Naive B cell (primary cell): ENCODE measurements around the gene INPP4A. TPM values are rescaled to one million over a fixed set of nuclear protein-coding genes. Genes with fewer than 3 reads are reported as not detected.

Source experiments
- ATAC-seq, 2 donors: fragments of 150-1000 bp; cut with Tn5 transposase; 2 replicates each; pipeline ENCODE4 v1.10.0; 2021; ENCODE audit warnings: low read depth in 2 of 2, mild to moderate bottlenecking in 2 of 2, moderate library complexity in 2 of 2
- DNase-seq: peaks from one replicate; pipeline ENCODE4 v3.0.0; 2022
- H3K27ac Mint-ChIP-seq, 6 donors: one replicate each; pipeline ENCODE4 v1.8.0; 2020 to 2022; ENCODE audit warnings: mild to moderate bottlenecking in 6 of 6, mixed read lengths in 6 of 6, moderate library complexity in 5 of 6, inconsistent platforms in 2 of 6
- H3K27me3 Mint-ChIP-seq, 3 donors: one replicate each; pipeline ENCODE4 v1.8.0; 2021 to 2022; ENCODE audit warnings: mixed read lengths in 3 of 3, mild to moderate bottlenecking in 1 of 3
- H3K36me3 Mint-ChIP-seq, 2 donors: one replicate each; pipeline ENCODE4 v1.8.0; 2020 to 2022; ENCODE audit warnings: mixed read lengths in 2 of 2, inconsistent platforms in 1 of 2, mild to moderate bottlenecking in 1 of 2
- H3K4me1 Mint-ChIP-seq, 3 donors: one replicate each; pipeline ENCODE4 v1.8.0; 2020 to 2022; ENCODE audit warnings: mixed read lengths in 3 of 3, inconsistent platforms in 1 of 3, mild to moderate bottlenecking in 1 of 3, moderate library complexity in 1 of 3
- H3K4me3 Mint-ChIP-seq, 8 donors: one replicate each; pipeline ENCODE4 v1.8.0; 2020 to 2022; ENCODE audit warnings: mild to moderate bottlenecking in 8 of 8, mixed read lengths in 8 of 8, moderate library complexity in 8 of 8, inconsistent platforms in 2 of 8
- H3K9me3 Mint-ChIP-seq, 7 donors: one replicate each; pipeline ENCODE4 v1.8.0; 2020 to 2022; ENCODE audit warnings: mixed read lengths in 7 of 7, mild to moderate bottlenecking in 5 of 7, inconsistent platforms in 2 of 7, moderate library complexity in 1 of 7
- polyA plus RNA-seq, 6 donors: library from polyadenylated mRNA; unstranded; fragments of 300-500 nt; fragmentation: Illumina TruSeq; gene quantifications; one replicate each; pipeline ENCODE4 v1.2.3, GENCODE V29; 2021; ENCODE audit warnings: low read depth in 6 of 6

Gene INPP4A
- polyA plus RNA-seq, 6 donors from 2014 or later: 1.8 to 4.3 (median 2.9) TPM

GRCh38 chr2:98467652-98468051 is 23.0 kb downstream of the INPP4A start:
- ATAC-seq: no peak
- no peaks in the 10 kb centered on the region for H3K36me3 Mint-ChIP-seq

GRCh38 chr2:98468621-98469236 is 24.1 kb downstream of the INPP4A start:
- Mint-ChIP-seq H3K9me3 (peaks cover 0 to 8% (median 5%) of the 10 kb centered on the region in 7 donors), H3K4me1 (peaks cover 44 to 50% (median 49%) of the 10 kb centered on the region in 3 donors), H3K27me3 (no peaks in the 10 kb centered on the region), H3K27ac (no peak overlapping the region), H3K36me3 (no peaks in the 10 kb centered on the region), H3K4me3 (peak overlapping the region in 1 of 8 donors; percentile 1)
- DNase-seq (no peak), ATAC-seq (no peak)

More at GRCh38 chr2:98467652-98468051, 23.0 kb downstream of the INPP4A start:
- DNase-seq: no peak
- Mint-ChIP-seq H3K4me1 (peaks cover 45 to 53% (median 47%) of the 10 kb centered on the region in 3 donors), H3K27ac (no peak overlapping the region), H3K27me3 (no peaks in the 10 kb centered on the region), H3K9me3 (peaks cover 0 to 8% (median 5%) of the 10 kb centered on the region in 7 donors), H3K4me3 (no peak overlapping the region)

GRCh38 chr2:98469862-98470544 is 25.3 kb downstream of the INPP4A start:
- H3K4me3 Mint-ChIP-seq: no peak overlapping the region
- no peaks in the 10 kb centered on the region for H3K27me3 Mint-ChIP-seq
- ATAC-seq: no peak
- H3K36me3 Mint-ChIP-seq: no peaks in the 10 kb centered on the region
- peaks cover 39 to 46% (median 44%) of the 10 kb centered on the region in 3 donors for H3K4me1 Mint-ChIP-seq
- H3K9me3 Mint-ChIP-seq: peaks cover 0 to 5% (median 3%) of the 10 kb centered on the region in 7 donors
- no peak for DNase-seq
- H3K27ac Mint-ChIP-seq: no peak overlapping the region

GRCh38 chr2:98470851-98471255 is 26.2 kb downstream of the INPP4A start:
- Mint-ChIP-seq H3K4me3 (no peak overlapping the region), H3K9me3 (peaks cover 0 to under 1% (median 0%) of the 10 kb centered on the region in 7 donors), H3K27me3 (no peaks in the 10 kb centered on the region), H3K36me3 (no peaks in the 10 kb centered on the region), H3K27ac (no peak overlapping the region), H3K4me1 (peaks cover 31 to 39% (median 37%) of the 10 kb centered on the region in 3 donors)
- DNase-seq: no peak
- no peak for ATAC-seq

- no peak for ATAC-seq
Observed at GRCh38 chr2:98471402-98472131, 26.9 kb downstream of the INPP4A start.

GRCh38 chr2:98472132-98472650 is 27.5 kb downstream of the INPP4A start:
- peak overlapping the region in 1 of 6 donors; percentile 54 for H3K27ac Mint-ChIP-seq
- H3K4me3 Mint-ChIP-seq: no peak overlapping the region
- peaks cover 20 to 34% (median 34%) of the 10 kb centered on the region in 3 donors for H3K4me1 Mint-ChIP-seq
- H3K36me3 Mint-ChIP-seq: no peaks in the 10 kb centered on the region
- no peak for ATAC-seq
- no peak for DNase-seq
- peaks cover 0 to 6% (median 6%) of the 10 kb centered on the region in 3 donors for H3K27me3 Mint-ChIP-seq
- H3K9me3 Mint-ChIP-seq: no peaks in the 10 kb centered on the region

More at GRCh38 chr2:98471402-98472131, 26.9 kb downstream of the INPP4A start:
- H3K27ac Mint-ChIP-seq: no peak overlapping the region
- no peak overlapping the region for H3K4me3 Mint-ChIP-seq
- H3K9me3 Mint-ChIP-seq: no peaks in the 10 kb centered on the region
- H3K4me1 Mint-ChIP-seq: peaks cover 24 to 36% (median 34%) of the 10 kb centered on the region in 3 donors
- no peak for DNase-seq
- H3K27me3 Mint-ChIP-seq: peaks cover 0 to under 1% (median under 1%) of the 10 kb centered on the region in 3 donors
- no peaks in the 10 kb centered on the region for H3K36me3 Mint-ChIP-seq

GRCh38 chr2:98472961-98473746 is 28.5 kb downstream of the INPP4A start:
- Mint-ChIP-seq H3K27me3 (peaks cover 0 to 12% (median 6%) of the 10 kb centered on the region in 3 donors), H3K4me1 (peaks cover 28 to 38% (median 37%) of the 10 kb centered on the region in 3 donors), H3K36me3 (no peaks in the 10 kb centered on the region), H3K27ac (peak overlapping the region in 1 of 6 donors; percentile 63), H3K9me3 (no peaks in the 10 kb centered on the region), H3K4me3 (peak overlapping the region in 3 of 8 donors; percentile 9 to 79 (median 35))
- ATAC-seq: no peak
- DNase-seq: no peak

- peaks cover 38 to 49% (median 43%) of the 10 kb centered on the region in 3 donors for H3K4me1 Mint-ChIP-seq
- H3K9me3 Mint-ChIP-seq: no peaks in the 10 kb centered on the region
- H3K27me3 Mint-ChIP-seq: peaks cover 0 to 12% (median 12%) of the 10 kb centered on the region in 3 donors
- peak overlapping the region in 3 of 6 donors; percentile 11 to 64 (median 39) for H3K27ac Mint-ChIP-seq
- no peaks in the 10 kb centered on the region for H3K36me3 Mint-ChIP-seq
- DNase-seq (no peak), ATAC-seq (no peak)
- peak overlapping the region in 5 of 8 donors; percentile 8 to 79 (median 25) for H3K4me3 Mint-ChIP-seq
Observed at GRCh38 chr2:98473995-98474780, 29.5 kb downstream of the INPP4A start.

- ATAC-seq (no peak), DNase-seq (no peak)
- Mint-ChIP-seq H3K27me3 (peaks cover 0 to 12% (median 12%) of the 10 kb centered on the region in 3 donors), H3K9me3 (no peaks in the 10 kb centered on the region), H3K36me3 (no peaks in the 10 kb centered on the region), H3K27ac (peak overlapping the region in 1 of 6 donors; percentile 72), H3K4me1 (peaks cover 43 to 57% (median 47%) of the 10 kb centered on the region in 3 donors), H3K4me3 (no peak overlapping the region)
Observed at GRCh38 chr2:98474979-98475632, 30.4 kb downstream of the INPP4A start.

- Mint-ChIP-seq H3K4me3 (peak overlapping the region in 1 of 8 donors; percentile 12), H3K9me3 (no peaks in the 10 kb centered on the region), H3K27me3 (peaks cover 0 to 12% (median 12%) of the 10 kb centered on the region in 3 donors), H3K4me1 (peaks cover 38 to 57% (median 46%) of the 10 kb centered on the region in 3 donors), H3K36me3 (no peaks in the 10 kb centered on the region), H3K27ac (no peak overlapping the region)
- no peak for ATAC-seq
- DNase-seq: no peak
Observed at GRCh38 chr2:98476192-98476868, 31.7 kb downstream of the INPP4A start.

GRCh38 chr2:98477036-98477435 is 32.4 kb downstream of the INPP4A start:
- H3K9me3 Mint-ChIP-seq: no peaks in the 10 kb centered on the region
- ATAC-seq (no peak), DNase-seq (no peak)
- H3K27ac Mint-ChIP-seq: peak overlapping the region in 1 of 6 donors; percentile 74
- H3K27me3 Mint-ChIP-seq: peaks cover 0 to 12% (median 12%) of the 10 kb centered on the region in 3 donors
- peaks cover 39 to 56% (median 46%) of the 10 kb centered on the region in 3 donors for H3K4me1 Mint-ChIP-seq
- no peaks in the 10 kb centered on the region for H3K36me3 Mint-ChIP-seq
- peak overlapping the region in 1 of 8 donors; percentile 70 for H3K4me3 Mint-ChIP-seq
